ENCODE results near the gene KRCC1.

- no peak for TF ChIP-seq POLR2A (IDR thresholded peaks at IDR 0.05; ENCODE audit: low read depth, low read length)
- no peak for TF ChIP-seq POLR2AphosphoS5 (IDR thresholded peaks at IDR 0.05; ENCODE audit: low read depth, low read length)
Measured at GRCh38 chr2:88053296-88053695, 2.3 kb downstream of the KRCC1 start.

Measured in GM12892 (cell line).